ENCODE results near the gene HIF1AN. TPM values are rescaled to one million over a fixed set of nuclear protein-coding genes. Genes with fewer than 3 reads are reported as not detected.
"Not testable (repeated sequence)": the region's sequence is repeated elsewhere in the genome, so short reads cannot be mapped to it uniquely, and the experiment has no call there.

Gene HIF1AN
- total RNA-seq, 1 experiment from 2014 or later = 6.2 TPM

GRCh38 chr10:100567249-100567648 is 31.5 kb downstream of the HIF1AN start:
- no peak for DNase-seq (ENCODE audit: low spot score)

- no peak for DNase-seq (ENCODE audit: low spot score)
These were observed 32.1 kb downstream of the HIF1AN start for GRCh38 chr10:100567826-100568225.

- DNase-seq (ENCODE audit: low spot score) = no peak
These were observed 33.2 kb downstream of the HIF1AN start for GRCh38 chr10:100568912-100569311.

GRCh38 chr10:100569687-100570481 is 34.1 kb downstream of the HIF1AN start:
- no peak for DNase-seq (ENCODE audit: low spot score)

- no peak for DNase-seq (ENCODE audit: low spot score)
These were observed 34.8 kb downstream of the HIF1AN start for GRCh38 chr10:100570506-100570905.

- DNase-seq (ENCODE audit: low spot score) = no peak
These were observed 35.5 kb downstream of the HIF1AN start for GRCh38 chr10:100571084-100571856.

GRCh38 chr10:100575146-100575545 is 39.4 kb downstream of the HIF1AN start:
- not testable (repeated sequence) for DNase-seq (ENCODE audit: low spot score)

- no peak for DNase-seq (ENCODE audit: low spot score)
These were observed 40.0 kb downstream of the HIF1AN start for GRCh38 chr10:100575585-100576281.

GRCh38 chr10:100576282-100576635 is 40.5 kb downstream of the HIF1AN start:
- no peak for DNase-seq (ENCODE audit: low spot score)

GRCh38 chr10:100579261-100580090 is 43.7 kb downstream of the HIF1AN start:
- no peak for DNase-seq (ENCODE audit: low spot score)

GRCh38 chr10:100586959-100587358 is 51.2 kb downstream of the HIF1AN start:
- DNase-seq (ENCODE audit: low spot score) = no peak

- no peak for DNase-seq (ENCODE audit: low spot score)
These were observed 62.4 kb downstream of the HIF1AN start for GRCh38 chr10:100598166-100598565.

GRCh38 chr10:100600218-100600617 is 64.5 kb downstream of the HIF1AN start:
- peak; percentile 65 for DNase-seq (ENCODE audit: low spot score)

- no peak for DNase-seq (ENCODE audit: low spot score)
These were observed 71.7 kb downstream of the HIF1AN start for GRCh38 chr10:100607439-100607838.

Other genes with a start within 250 kb of the HIF1AN start
- gene BLOC1S2, start 249.3 kb upstream of the HIF1AN start, total RNA-seq (2014; rRNA removed; shearing (Covaris generic)) = 113 and 127 TPM in 2 replicates
- not detected in 2 replicates for gene PKD2L1, start 205.7 kb upstream of the HIF1AN start, total RNA-seq (2014; rRNA removed; shearing (Covaris generic))
- gene SCD, start 188.7 kb upstream of the HIF1AN start, total RNA-seq (2014; rRNA removed; shearing (Covaris generic)) = 249 and 398 TPM in 2 replicates
- gene WNT8B, start 72.9 kb upstream of the HIF1AN start, total RNA-seq (2014; rRNA removed; shearing (Covaris generic)) = not detected in 2 replicates
- gene SEC31B, start 16.1 kb upstream of the HIF1AN start, total RNA-seq (2014; rRNA removed; shearing (Covaris generic)) = 1.4 TPM in 2 replicates
- gene NDUFB8, start 6.1 kb upstream of the HIF1AN start, total RNA-seq (2014; rRNA removed; shearing (Covaris generic)) = 152 and 197 TPM in 2 replicates
- 0.07 TPM in 1 of 2 replicates, not detected in the other for gene PAX2, start 209.6 kb downstream of the HIF1AN start, total RNA-seq (2014; rRNA removed; shearing (Covaris generic))